ENCODE data around the gene WDR38. TPM values are rescaled to one million over a fixed set of nuclear protein-coding genes. Genes with fewer than 3 reads are reported as not detected.

The WDR38 gene
- total and polyA plus RNA-seq, 2 of the 13 experiments (the other 11 are each of a cell fraction or from before 2014, with no cell fraction given): not detected

GRCh38 chr9:124869466-124869985, 16.3 kb downstream of the WDR38 start (continued):
- peak; percentile 9; the same call in 1 of the 2 replicates for TF ChIP-seq HNF1B (CRISPR knock-in tag; IDR thresholded peaks at IDR 0.05)
- TF ChIP-seq DNMT1 (CRISPR knock-in tag; IDR thresholded peaks at IDR 0.05): no peak
- peak; percentile 73; the same call in 1 of the 2 replicates for TF ChIP-seq GLI4 (CRISPR knock-in tag; IDR thresholded peaks at IDR 0.05; ENCODE audit: borderline replicate concordance)
- TF ChIP-seq ATAD3A (CRISPR knock-in tag; IDR thresholded peaks at IDR 0.05): no peak
- no peak for TF ChIP-seq HOXA9 (CRISPR knock-in tag; IDR thresholded peaks at IDR 0.05; ENCODE audit: borderline replicate concordance)
- TF ChIP-seq MAX (IDR thresholded peaks at IDR 0.05): no peak
- no peak for TF ChIP-seq PHB2 (IDR thresholded peaks at IDR 0.05; ENCODE audit: partially characterized antibody)
- no peak for TF ChIP-seq ETV5 (CRISPR knock-in tag; IDR thresholded peaks at IDR 0.05; ENCODE audit: borderline replicate concordance)
- no peak for TF ChIP-seq ZBTB26 (CRISPR knock-in tag; IDR thresholded peaks at IDR 0.05; ENCODE audit: borderline replicate concordance)
- TF ChIP-seq, protein P1, sequence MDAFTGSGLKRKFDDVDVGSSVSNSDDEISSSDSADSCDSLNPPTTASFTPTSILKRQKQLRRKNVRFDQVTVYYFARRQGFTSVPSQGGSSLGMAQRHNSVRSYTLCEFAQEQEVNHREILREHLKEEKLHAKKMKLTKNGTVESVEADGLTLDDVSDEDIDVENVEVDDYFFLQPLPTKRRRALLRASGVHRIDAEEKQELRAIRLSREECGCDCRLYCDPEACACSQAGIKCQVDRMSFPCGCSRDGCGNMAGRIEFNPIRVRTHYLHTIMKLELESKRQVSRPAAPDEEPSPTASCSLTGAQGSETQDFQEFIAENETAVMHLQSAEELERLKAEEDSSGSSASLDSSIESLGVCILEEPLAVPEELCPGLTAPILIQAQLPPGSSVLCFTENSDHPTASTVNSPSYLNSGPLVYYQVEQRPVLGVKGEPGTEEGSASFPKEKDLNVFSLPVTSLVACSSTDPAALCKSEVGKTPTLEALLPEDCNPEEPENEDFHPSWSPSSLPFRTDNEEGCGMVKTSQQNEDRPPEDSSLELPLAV (CRISPR knock-in tag; conservative IDR thresholded peaks at IDR 0.05; ENCODE audit: low read depth): no peak
- TF ChIP-seq RAD21 (CRISPR knock-in tag; IDR thresholded peaks at IDR 0.05): no peak
- no peak for TF ChIP-seq ZFP41 (CRISPR knock-in tag; IDR thresholded peaks at IDR 0.05; ENCODE audit: borderline replicate concordance)
- TF ChIP-seq ZNF225 (CRISPR knock-in tag; IDR thresholded peaks at IDR 0.05): no peak
- TF ChIP-seq ETV6 (CRISPR knock-in tag; conservative IDR thresholded peaks at IDR 0.05): no peak
- TF ChIP-seq RBFOX2 (IDR thresholded peaks at IDR 0.05; ENCODE audit: low read depth, low read length): no peak
- no peak for TF ChIP-seq MXD1 (CRISPR knock-in tag; IDR thresholded peaks at IDR 0.05)
- no peak for TF ChIP-seq RAD51 (IDR thresholded peaks at IDR 0.05; ENCODE audit: borderline replicate concordance)
- TF ChIP-seq PAWR (CRISPR knock-in tag; IDR thresholded peaks at IDR 0.05; ENCODE audit: borderline replicate concordance): no peak
- no peak for TF ChIP-seq SMARCE1 (IDR thresholded peaks at IDR 0.05; ENCODE audit: borderline replicate concordance)
- no peak for TF ChIP-seq SIX1 (CRISPR knock-in tag; IDR thresholded peaks at IDR 0.05; ENCODE audit: borderline replicate concordance)
- TF ChIP-seq PRMT3 (CRISPR knock-in tag; IDR thresholded peaks at IDR 0.05; ENCODE audit: borderline replicate concordance, low read depth): no peak
- TF ChIP-seq ZNF788 (CRISPR knock-in tag; IDR thresholded peaks at IDR 0.05; ENCODE audit: borderline replicate concordance): 0 out of 2 replicates have a peak, but pooled peaks have one; percentile 27
- TF ChIP-seq ZNF747 (CRISPR knock-in tag; IDR thresholded peaks at IDR 0.05; ENCODE audit: borderline replicate concordance): no peak
- TF ChIP-seq KLF9 (CRISPR knock-in tag; IDR thresholded peaks at IDR 0.05; ENCODE audit: low read depth): no peak
